Middle frontal gyrus (tissue), 1 donor: ENCODE results near the gene PARVG.

ENCODE experiments used
- DNase-seq: peaks from one replicate; pipeline ENCODE4 v3.0.0-alpha.2; 2015; ENCODE audit warnings: low spot score; ENCODE audit errors: extremely low spot score

The PARVG gene

GRCh38 chr22:44180706-44181032 lies at the start of gene PARVG:
PARVG (plus strand) TSS chr22:44180925; CDS start chr22:44183330, 2,405 bp downstream.
- no peak for DNase-seq

- DNase-seq: no peak
These were observed 49.3 kb upstream of the PARVG start for GRCh38 chr22:44131412-44131811.

- no peak for DNase-seq
These were observed 48.6 kb upstream of the PARVG start for GRCh38 chr22:44131989-44132685.

DNA sequence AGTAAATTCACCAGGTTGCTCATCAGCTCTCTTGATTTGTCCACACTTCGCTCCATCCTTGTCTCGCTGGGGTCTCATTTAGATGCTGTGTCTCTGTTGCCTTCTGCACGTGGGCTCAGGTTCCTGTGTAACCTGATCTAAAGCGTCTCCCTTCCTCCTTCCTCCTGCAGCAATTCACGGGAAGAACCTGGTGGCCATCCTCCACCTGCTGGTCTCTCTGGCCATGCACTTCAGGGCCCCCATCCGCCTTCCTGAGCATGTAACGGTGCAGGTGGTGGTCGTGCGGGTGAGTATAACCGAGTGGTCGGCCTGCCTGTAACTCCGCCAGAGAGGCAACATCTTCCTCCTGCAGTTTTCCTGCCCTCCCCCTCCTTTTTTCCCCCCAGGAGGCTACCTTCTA lies 48.0 kb upstream of the PARVG start:
- DNase-seq: no peak

- DNase-seq: no peak
These were observed 47.6 kb upstream of the PARVG start for GRCh38 chr22:44133161-44133560.

DNA sequence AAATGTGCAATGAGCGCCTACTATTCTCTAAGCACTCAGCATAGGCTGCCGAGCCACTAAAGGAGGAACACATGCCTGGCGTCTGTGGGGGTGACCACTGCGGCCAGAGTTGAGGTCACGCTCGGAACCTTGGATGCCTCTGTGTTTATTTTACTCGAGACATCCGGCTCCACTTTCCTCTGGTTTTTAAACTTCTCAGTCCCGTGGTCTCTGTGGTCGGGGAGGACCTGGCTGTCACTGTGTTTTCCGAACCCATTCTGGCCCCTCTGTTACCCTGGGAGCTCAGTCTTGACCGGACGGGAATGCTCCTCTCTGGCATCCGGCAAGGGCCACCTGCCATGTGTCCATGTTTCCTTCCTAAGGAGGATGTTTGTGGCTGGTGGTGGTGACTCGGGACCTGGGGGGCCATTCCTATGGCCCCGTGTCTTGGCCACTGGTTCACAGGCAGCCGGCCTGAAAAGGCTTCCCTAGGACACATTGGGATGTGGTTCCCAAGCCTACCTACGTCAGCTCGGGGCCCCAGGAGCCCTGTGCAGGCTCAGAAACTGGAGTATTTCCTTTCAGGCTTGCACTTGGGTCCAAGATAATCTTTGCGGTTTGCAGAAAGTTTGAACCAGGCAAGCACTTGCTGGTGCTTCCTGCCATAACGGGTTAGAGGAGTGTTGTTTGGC lies 46.7 kb upstream of the PARVG start:
- no peak for DNase-seq

DNA sequence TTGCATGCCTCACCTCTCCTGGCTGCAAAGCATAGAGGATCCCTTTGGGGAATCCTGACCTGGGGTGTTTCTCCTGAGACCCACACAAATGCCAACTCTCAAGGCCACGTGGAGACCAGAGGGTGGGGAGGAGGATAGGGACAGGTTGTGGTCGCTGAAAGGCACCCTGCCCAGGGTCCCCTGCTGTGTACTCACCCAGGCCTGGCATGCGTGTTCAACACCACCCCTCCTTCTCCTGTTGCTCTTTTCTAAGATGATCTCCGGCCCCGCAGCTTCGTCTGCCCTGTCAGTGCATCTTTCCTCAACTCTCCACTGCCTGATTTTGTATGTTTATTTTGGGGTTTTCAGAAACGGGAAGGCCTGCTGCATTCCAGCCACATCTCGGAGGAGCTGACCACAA lies 44.6 kb upstream of the PARVG start:
- no peak for DNase-seq

GRCh38 chr22:44136786-44137185 lies 43.9 kb upstream of the PARVG start:
- no peak for DNase-seq

- DNase-seq: no peak
These were observed 43.3 kb upstream of the PARVG start for GRCh38 chr22:44137415-44137814.

- DNase-seq: no peak
These were observed 41.0 kb upstream of the PARVG start for GRCh38 chr22:44139773-44140172.

DNA sequence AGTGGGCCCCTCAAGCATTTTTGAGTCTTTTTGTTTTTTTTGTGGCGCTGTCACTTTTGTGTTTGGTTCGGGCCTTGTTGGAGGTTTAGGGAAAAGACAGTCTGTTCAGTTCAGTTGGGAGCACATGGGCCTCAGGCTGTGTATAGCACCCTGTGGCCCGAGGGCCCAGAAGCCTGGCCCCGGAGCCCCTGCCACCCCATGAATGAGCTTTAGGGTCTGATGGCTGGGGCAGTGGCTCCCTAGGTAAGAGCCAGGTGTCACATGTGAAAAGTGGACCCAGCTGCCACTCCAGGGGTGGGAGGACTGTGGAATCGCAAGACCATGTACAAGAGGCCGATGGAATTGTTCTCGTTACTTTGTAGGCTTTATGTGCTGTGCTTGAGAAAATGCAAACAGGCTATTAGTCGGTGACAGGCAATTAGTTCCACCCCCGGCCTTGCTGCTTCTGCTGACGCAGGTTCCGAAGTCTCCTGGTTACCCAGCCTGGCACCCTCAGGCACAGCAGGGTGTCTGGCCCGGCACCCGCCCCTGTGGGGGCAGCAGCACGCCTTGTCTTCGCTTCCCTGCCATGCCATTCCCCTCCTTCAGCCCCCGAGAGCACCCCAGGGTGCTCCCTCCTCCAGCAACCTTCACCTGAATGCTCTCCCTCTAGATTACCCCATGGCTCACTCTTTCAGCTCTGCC lies 38.2 kb upstream of the PARVG start:
- DNase-seq: no peak

GRCh38 chr22:44143105-44143474 lies 37.6 kb upstream of the PARVG start:
- DNase-seq: no peak

DNA sequence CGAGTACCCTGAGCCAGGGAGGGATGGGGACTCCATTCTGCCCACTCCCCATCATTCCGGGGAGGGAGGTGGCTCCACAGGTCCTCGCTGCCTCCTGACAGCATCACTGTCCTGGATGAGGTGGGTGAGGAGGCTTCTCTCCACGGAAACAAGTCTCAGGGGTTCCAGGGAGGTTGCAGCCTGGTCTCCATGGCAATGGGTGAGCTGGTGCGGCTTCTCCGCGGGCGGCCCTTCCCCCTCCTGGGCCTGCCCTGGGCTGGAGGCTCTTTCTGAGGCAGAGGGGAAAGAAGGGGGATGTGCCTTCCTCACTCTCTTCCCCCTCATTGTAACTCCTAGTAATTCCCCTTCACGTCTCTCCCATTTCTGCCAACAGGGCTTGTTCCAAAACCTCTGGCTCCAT lies 37.1 kb upstream of the PARVG start:
- DNase-seq: no peak

DNA sequence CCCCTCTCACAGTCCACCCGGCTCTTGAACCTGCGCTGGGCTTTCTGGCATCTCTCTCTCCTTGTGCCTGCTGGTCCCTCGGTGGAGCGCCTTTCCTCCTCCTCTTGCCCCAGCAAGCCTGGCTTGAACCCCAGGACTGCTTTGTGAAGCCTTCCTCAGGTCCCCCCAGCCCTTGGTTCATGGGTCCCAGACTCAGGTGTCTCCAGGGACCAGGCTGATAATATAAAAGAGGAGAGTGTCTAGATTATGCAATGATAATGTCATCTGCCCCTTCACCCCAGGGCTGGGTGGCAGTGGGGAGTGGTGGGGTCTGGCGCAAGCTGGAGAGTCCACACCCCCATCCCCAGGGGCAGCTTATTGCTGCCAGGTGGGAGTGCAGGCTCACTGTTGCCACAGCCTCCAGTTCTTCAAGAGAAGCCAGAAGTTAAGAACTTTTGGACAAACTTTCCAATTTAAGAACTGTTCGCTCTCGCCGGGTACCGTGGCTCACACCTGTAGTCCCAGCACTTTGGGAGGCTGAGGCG lies 36.6 kb upstream of the PARVG start:
- DNase-seq: no peak

DNA sequence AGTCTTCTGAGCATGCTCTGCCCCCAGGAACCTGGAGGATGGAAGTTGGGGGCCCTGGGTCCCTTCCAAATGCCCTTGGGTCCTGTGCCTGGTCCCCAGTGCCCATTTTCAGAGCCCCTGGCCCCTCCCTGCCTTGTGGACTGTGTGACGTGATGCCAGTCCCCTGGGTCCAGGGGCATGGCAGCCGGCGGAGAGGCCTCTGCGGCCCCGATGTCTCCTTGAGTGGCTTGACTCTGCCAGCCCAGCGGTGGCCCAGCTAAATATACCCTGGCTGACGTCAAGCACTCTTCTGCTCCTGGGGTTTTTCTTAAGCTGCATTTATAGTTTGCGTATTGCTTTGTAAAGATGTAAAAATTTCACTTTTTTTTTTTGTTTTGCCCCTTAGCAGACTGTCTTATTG lies 35.2 kb upstream of the PARVG start:
- DNase-seq: no peak

- DNase-seq: no peak
These were observed 34.5 kb upstream of the PARVG start for GRCh38 chr22:44146088-44146861.

DNA sequence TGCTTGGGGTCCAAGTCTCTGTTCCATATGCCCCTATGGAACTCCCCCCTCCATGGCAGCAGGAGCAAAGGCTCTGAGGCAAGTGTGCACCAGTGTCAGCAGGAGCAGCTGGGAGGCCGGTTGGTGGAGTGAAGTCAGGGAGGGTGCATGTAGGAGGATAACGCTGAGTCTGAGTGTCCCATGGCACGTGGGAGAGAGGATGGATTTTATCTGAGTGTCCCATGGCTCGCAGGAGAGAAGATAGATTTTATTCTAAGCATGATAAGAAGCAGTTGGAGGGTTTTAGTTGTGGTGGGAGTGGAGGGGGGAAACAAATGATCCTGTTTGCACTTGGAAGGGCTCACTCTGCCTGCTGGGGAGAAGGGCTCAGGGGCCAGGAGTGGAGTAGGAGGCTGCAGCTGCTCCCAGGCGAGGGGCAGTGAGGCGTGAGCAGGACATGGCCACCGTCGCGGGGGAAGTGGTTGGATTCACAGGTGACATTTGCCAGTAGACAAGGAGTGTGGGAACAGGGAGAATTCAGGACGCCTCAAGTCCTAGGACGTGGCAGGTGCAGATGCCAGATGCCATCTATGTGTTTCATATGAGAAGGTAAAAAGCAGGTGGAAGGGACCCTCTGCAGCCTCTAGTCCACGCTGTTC lies 33.6 kb upstream of the PARVG start:
- no peak for DNase-seq

DNA sequence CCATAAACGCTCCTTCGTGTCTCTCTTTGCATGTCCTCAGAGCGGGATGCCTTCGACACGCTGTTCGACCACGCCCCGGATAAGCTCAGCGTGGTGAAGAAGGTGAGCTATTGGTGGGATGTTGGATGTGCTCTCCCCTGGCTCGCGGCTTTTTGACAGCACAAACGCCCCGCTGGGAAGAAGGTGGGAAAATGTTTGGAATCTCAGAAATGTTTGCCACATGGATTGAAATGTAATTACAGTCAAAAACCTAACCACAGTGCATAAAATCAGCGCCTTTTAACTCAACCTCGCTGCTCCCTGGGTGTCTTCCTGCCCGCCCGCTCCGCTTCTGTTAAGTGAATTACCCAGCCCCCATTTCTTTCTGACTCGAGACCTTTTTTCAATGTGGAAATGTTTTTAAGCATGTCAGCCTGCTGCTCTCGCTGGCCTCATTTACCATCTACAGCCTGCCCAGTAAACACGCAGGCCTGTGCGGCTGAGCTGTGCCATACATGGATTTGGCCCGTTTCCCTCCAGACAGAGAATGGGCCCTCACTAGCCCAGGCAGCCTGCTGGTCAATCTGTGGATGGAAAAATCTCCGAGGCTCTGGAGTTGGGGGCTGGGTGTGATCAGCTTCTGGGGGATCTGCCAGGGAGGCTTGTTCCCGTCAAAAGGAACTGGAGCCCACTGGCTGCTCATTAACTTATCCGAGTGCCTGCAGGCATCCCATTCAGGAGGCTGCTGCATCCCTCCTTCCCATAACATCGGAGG lies 32.7 kb upstream of the PARVG start:
- no peak for DNase-seq

DNA sequence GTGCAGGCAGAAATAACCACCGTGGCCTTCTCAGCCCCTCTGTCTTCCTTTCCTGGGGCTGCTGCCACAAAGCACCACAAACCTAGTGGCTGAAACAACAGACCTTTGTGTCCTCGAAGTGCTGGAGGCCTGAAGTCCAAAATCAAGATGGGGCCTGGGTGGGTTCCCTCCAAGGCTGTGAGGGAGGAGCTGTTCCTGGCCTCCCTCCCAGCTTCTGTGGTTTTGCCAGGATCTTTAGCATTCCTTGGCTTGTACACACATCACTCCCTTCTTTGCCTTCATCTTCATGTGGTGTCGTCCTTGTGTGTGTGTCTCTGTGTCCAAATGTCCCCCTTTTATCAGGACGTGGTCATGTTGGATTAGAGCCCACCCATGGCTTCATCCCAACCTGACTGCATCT lies 29.0 kb upstream of the PARVG start:
- DNase-seq: no peak

DNA sequence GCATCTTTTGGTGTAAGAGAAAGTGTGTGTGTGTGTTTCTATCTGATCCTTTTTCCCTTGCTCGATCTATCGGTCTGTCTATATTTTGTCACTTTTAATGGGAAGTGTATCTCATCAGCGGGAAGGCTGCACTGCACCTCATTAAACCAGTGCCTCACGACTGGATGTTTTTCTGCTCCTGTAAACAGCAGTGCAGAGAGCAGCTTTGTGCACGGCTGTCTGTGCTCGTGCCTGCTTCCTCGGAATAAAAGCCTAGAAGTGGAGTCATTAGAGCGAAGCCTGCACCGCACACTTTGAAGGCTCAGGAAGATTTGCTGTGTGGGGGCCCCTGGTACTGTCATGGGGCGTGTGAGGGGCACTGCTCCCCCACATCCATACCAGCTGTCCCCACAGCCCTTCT lies 27.0 kb upstream of the PARVG start:
- DNase-seq: no peak
